CD4-positive, alpha-beta T cell treated with Interleukin-1 beta for 1 hour (primary cell): ENCODE data around the gene PRUNE1.
A peak's percentile ranks its signal among the peaks of the same experiment; 100 is the strongest.

Experiments
- DNase-seq, 2 donors: peaks; one replicate each; pipeline ENCODE4 v3.0.0-alpha.2; 2020 to 2022

Gene PRUNE1

DNA sequence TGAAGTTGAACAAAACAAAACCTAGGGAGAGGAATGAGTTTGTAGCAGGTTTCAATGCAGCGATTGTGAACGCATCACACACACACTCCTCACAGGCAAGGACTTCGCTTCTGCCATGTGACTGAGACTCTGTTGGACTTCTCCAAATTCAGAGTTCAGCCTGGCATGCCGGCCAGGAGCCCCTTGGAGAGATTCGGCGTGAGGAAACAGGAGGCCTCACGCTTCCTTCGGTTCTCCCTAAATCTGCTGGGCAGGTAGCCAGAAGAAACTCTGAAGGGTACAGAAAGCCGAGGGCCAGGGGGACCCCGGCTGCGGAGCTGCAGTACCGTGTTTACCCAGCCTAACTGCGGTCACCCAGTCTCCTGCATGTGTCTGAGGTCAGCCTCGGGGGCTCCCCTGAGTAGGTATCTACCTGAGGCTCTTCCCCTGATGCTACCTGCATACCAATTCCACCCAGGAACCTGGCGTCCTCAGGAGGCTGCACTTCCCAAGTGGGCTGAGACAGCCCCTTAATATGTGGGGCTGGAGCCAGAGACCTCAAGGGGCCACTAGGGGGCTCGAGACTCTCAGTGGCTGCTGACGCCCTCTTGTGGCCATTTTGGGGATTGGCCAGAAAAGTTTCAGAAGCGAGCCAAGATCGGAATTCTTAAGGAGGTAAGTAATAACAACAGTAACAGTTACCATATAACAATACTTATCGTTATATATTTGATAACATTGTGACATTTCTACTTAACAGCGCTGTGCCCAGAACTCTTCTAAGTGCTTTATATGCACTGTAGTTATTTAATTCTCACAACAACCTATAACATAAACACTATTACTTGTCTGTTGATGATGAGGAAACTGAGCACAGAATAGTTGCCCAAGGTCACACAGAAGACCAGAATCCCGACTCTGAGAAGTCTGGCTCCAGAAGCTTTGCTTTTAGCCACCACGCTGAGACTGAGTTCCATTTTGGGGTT lies 28.9 kb upstream of the PRUNE1 start:
- DNase-seq = peak; percentile 85 to 91

DNA sequence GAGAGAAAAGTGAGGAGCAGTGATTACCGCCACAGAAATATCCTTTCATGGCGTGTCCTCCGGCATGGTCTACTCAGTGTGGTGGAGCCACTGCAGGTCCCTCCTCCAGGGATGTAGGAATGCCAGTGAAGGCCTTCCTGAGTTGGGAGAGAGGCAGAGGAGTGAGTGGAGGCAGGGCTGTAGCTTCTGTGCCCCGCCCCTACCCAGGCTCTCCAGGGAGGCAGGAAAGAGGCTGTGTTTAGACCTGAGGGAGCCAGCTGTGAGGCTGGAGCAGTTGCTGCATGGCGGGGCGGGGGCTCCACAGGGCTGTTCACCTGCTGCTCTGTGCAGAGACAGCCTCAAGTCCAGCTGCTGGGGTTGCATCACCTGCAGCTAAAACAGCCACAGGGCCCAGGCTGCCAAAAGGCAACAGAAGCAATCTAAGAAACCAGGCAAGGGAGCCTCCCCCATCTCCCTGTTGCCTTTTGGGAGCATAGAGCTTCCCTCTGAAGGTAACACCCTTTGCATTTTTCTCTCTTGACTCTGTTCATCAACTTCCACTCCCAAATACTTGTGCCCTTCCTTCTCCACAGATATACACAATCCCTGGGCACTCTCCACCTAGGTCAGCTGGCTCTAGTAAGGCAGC lies 27.0 kb upstream of the PRUNE1 start:
- no peak for DNase-seq

DNA sequence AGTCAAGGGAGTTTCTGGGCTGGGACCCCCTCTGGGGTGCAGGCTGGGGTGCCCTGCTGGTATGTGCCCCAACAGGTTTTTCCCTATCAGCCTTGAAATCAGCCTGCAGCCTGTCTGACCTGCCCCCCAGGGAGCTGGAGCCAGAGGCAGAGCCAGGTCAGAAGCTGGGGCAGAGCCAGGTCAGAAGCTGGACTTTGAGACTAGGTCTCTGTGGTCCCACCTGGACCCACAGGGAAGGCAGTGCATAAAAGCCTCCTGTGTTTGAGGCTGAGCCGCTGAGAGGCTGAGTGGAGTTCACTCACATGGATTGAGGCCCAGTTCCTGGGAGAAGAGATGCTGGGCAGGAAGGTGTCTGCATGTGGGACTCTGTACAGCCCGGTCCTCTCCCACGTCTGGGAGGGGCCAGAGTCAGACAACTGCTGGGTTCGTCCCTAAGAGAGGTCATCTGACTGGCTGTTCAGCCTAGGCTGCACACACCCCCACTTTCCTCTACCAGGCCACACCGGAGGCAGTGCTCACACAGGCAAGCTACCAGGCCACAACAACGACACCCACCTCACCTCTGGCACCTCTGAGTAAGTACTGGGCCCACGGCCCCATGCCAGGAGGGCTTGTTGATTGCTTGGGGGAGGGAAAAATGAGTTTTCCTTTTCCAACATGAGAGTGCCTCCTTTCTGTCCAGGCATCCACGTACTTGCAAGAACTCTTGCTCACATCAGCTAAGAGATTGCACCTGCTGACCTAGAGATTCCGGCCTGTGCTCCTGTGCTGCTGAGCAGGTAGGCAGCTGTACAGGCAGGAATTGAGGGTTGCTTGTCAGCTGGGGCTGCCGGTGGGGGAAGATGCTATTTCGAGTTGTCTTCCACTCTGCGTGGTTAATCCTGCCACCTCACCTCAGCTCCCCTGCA lies 26.2 kb upstream of the PRUNE1 start, which contains the start of gene ANXA9:
Gene ANXA9, plus strand, starts transcription at position 488 of the 908 bp plus-strand sequence. CDS start 814 bp downstream, outside the sequence.
- DNase-seq = no peak

DNA sequence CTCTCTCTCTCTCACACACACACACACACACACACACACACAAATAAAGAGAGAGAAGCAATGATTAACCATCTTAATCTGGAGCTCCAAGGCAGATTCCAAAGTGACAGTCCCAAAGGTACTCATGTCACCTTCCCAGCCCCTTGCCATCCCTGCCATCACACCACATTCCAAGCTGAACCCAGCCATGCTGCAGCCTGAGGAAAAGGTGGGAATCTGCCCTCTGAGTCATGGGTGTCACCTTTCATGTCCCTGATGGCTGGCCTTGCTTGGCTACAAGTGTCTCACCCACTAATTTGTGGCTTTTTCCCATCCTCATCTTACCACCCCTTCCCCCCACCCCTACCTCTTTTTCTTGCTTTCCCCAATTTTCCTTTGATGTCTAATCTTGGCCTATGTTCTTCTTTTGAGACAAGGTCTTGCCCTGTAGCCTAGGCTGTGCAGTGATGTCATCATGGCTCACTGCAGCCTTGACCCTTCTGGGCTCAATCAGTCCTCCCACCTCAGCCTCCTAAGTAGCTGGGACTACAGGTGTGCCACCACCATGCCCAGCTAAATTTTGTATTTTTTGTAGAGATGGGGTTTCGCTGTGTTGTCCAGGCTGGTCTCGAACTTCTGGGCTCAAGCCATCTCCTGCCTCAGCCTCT lies 22.9 kb upstream of the PRUNE1 start:
- no peak for DNase-seq

DNA sequence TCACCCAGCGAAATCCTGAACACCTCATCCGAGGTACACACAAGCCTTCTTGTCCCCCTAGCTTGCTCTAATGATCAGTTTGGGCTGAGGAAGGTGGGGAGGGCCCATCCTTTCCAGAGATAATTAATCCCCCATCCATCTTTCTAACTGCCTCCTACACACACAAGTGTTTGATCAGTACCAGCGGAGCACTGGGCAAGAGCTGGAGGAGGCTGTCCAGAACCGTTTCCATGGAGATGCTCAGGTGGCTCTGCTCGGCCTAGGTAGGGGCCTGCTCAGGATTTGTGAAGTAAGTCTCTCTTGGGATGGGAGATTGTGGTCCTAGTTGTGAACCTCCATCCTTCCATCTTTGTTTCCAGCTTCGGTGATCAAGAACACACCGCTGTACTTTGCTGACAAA lies 20.3 kb upstream of the PRUNE1 start:
- DNase-seq = no peak

DNA sequence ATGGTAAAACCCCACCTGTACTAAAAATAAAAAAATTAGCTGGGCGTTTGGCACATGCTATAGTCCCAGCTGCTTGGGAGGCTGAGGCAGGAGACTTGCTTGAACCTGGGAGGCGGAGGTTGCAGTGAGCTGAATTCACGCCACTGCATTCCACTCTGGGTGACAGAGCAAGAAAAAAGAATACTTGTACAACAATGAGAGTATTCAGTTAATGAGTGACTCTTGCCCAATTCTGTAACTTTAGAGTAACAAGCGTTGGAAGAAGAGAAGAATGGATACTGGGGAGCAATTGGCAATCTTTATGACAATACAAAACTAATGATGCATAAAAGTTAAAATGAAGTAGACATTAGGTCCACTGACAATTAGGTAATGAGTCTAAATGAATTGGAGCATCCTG lies 15.6 kb upstream of the PRUNE1 start:
- no peak for DNase-seq

DNA sequence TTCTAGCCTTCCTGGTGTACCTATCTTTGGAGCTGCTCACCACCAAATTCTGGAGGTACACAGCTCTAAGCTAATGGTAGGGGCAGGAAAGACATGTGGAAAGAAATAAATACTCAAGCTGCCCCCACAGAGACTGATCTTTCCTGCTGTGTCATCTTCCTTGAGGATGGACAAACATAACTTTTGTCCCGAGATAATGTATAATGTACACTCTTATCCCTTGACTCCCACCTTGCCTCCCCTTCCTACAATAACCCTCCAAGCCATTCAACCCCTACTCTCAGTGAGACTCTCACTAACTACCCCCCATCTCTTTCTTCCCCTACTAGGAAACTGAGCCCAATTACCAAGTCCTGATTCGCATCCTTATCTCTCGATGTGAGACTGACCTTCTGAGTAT lies 14.0 kb upstream of the PRUNE1 start:
- DNase-seq = no peak

DNA sequence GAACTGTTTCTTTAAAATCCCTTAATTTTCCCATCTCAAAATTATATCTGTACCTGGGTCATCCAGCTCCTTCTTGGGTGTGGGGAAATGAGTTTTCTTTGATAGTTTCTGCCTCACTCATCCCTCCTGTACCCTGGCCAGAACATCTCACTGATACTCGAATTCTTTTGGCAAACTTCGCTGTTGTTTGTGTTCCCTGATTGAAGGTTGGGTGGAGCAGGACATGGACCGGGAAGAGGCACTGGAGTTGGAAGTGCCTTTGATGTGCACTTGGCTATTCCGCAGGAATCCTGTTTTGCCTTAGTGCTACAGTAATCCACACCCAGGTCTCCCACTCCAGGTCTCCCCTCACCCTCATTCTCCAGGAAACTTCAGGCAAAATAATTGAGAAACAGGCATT lies 12.8 kb upstream of the PRUNE1 start:
- no peak for DNase-seq

DNA sequence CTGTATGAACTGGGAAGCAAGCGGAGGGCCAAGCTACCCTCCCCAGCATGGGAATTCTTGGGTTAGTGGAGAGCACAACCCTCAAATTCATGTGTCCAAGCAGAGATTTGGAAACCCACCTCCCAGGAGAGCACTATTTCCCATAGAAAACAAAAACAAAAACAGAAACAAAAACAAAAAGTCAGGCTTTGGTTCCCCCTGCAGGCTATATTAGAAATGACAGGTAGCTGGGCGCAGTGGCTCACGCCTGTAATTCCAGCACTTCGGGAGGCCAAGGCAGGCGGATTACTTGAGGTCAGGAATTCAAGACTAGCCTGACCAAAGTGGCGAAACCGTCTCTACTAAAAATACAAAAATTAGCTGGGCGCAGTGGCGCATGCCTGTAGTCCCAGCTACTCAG lies 12.4 kb upstream of the PRUNE1 start:
- DNase-seq = peak in 1 of 2 donors; percentile 54

DNA sequence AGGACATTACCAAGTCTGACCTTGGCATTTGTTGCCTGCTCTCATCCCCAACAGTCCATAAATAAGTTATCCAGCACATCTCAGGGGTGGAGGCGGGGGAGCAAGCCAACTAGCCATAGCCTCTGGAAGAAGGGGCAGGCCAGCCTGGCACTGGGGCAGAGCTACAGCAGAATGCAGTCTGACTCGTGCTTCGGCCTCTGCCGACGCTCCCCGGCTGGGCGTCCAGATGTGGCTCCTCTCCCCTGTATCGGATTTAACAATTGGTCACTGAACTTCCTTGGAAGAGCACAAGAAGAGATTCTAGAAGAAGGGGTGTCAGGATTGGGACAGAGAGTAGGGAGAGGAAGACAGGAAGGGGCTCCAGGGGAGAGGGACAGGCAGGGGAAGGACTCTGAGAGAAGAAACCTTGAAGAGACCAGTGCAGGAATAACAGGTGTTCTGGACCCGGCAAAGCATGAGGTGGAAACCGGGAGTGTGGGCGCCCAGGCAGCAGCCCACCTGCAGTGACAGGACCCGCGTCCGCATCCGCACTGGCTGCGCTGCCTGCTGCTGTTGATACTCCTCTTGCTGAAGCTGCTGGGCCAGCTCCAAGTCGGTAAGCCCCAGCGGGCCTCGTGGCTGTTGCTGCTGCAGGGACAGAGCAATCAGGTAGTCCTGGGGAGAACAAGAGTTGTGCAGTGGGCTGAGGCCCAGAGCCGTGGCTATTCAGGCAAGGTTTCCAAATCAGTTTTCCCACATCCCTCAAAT lies 10.9 kb upstream of the PRUNE1 start:
- no peak for DNase-seq

DNA sequence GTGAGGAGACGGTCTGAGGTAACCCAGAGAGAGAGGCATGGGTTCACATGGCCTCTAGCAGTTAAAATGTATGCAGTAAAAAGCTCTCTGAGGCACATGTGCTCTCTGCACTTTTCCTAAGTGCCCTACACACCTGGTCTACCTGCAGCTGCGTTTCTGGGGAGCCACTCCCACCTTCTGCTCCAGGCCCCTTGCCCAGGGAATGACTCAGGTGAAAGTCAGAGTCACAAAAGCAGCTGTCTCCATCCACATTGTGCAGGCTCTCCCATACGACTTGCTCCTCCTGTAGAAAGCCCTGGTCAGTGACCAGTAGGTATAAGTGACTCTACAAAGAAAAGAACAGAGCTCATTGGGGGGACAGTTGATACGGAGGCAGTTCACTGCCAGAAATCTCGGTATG lies 10.3 kb upstream of the PRUNE1 start:
- DNase-seq = no peak

DNA sequence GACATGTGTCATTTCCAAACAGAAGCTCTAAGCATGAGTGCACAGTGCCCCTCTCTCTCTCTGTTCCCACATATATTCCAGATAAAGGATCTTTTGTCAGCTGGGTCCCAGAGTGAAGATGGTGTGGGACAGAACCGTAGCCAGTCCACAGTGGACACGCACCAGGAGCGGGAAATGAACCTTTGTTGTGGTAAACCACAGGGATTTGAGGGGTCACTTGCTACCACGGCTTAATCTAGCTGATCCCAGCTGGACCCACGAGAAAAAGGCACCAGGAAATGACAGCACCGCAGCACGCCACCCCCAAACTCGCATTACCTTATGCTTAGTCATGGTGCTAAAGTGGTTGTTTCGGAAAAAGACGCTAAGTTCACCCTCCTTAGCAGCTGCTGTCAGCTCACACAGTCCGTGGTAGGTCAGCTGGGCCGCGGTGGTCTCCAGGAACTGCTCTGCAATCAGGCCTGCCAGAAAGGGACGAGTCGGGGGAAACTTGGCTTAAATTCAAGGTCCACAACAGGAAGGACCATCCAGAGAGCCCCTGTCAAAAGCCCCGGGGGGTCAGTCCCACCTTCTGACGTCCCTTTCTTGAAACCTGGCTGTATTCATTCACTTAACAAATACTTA lies 9.1 kb upstream of the PRUNE1 start:
- DNase-seq = no peak

DNA sequence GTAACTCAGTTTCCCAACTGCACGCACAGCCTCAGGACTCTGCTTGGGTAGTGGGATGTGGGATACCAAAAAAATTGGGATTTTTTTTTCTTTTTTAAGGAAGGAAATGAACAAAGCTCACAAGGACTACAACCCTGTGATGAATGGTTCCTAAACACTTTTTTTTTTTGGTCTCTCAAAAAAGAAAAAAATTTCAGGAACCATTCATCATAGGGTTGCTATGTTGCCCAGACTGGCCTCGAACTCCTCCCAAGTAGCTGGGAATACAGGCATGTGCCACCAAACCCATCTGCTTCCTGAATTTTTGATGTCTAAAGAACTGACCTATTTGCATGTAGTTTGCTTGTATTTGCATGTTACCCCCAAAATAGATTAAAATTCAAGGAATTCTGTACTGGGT lies 8.3 kb upstream of the PRUNE1 start:
- no peak for DNase-seq

DNA sequence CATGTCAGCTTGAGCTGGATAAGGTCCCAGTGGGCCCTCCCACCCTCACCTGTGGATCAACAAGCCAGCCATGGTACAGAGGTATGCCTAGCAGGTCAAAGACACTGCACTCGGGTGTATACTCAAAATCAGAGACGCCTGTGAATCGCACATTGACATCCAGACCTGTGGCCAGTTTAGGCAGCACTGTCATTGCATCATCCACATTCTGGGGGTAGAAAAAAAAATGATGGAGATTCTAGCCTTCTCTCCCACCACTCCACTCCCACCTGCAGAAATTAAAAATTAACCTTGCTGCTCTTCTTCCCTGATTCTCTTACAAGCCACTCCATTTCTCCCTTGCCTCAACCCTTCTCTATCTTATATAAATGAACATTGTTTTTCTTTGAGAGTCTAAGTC lies 7.8 kb upstream of the PRUNE1 start:
- no peak for DNase-seq

DNA sequence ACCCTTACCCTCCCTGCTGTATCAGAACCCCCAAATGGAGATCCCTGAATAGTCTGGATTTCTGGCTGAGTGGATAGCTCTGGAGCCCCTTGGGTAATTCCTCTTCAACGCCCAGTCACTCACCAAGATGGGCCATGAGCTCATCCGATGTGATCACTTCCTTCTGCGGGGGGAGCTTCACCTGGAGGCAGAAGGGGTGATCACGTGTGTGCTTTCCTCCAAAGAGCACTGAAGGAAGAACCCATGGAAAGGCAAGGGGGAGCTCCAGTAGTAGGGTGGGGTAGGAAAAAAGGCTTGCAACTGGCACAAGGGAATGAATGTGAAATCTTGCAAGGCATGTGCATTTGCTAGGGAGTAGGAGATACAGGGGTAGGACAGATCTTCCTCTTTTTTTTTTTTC lies 6.6 kb upstream of the PRUNE1 start:
- no peak for DNase-seq

DNA sequence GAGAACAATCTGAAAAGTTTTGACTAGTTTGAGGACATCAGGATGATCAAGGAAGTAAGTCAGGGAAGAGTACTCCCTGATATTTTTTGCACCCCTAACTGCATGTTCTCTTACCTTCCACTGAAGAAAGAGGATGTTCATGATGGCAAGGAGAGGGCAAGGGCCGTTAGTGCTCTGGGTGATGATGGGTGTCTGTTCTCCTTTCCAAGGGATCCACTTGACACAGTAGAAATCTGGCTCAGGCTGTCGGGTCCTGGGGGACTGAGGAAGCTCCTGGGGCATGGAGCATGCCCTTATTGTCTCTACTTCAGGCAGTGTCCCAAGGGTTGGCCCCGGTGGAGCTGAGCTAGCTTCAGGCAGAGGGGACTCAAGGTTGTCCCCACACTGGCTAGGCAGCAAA lies 6.2 kb upstream of the PRUNE1 start:
- DNase-seq = no peak

DNA sequence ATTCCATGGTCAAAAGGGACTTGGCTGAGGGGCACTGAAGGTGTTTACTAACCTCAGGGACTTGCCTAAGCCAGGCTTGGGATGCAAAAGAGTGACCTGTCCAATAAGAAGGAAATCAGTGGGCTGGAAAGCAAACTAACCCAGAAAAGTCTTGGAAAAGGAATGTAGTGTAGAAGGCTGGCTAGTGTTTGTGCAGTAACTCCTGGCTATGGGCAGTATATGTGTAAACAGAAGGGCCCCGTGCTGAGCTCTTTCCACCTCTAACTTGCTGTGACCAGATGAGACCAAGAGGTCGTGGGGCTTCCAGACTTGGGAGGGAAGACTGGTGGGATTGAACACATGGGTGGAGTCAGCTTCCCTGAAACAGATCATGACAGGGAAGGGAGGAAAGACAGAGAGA lies 5.6 kb upstream of the PRUNE1 start:
- no peak for DNase-seq

DNA sequence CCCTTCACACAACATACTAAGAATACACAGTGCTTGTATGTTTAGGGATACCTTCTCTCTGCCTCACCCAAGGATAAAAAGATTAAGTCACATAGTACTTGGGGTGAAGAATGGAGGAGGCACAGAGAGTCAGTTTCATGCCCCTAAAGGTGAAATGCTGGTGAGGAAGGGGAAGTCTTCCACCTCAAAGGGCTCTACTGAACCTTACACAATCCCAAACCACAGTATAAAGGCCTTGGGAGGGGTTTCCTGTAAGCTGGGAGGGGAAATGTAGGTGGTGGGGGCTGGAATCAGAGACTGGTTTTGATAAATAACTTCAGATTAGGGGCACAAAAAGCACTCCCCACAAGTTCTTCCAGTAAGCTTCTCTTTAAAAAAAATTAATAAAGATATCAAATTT lies 5.1 kb upstream of the PRUNE1 start:
- DNase-seq = peak in 1 of 2 donors; percentile 32

DNA sequence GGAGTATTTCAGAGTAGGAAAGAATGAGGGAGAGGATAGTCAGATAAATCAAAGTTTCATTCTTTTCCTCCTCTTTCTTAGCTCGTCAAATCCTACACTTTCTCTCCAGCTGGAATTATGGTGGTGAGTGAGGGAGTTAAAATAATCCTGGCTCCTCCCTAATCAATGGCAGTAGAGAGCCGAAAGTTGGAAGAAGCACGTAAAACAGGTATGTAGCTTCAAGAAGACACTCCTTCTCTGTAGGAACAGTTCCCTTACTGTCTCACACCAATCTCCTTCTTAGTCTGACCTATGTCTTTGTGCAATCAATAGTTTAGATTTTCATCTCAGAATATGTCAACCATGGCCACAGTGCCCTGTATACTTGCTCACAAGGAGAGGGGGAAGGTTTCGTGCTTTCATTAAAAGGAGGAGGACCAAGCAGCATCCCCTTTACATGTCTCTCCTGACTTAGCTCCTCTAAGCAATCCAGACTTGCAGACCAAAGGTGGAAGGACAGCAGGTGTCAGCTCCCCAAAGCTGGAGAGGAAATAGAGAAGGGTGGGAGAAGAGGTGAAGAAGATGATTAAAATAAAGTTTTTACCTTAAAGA lies 2.4 kb upstream of the PRUNE1 start:
- no peak for DNase-seq

DNA sequence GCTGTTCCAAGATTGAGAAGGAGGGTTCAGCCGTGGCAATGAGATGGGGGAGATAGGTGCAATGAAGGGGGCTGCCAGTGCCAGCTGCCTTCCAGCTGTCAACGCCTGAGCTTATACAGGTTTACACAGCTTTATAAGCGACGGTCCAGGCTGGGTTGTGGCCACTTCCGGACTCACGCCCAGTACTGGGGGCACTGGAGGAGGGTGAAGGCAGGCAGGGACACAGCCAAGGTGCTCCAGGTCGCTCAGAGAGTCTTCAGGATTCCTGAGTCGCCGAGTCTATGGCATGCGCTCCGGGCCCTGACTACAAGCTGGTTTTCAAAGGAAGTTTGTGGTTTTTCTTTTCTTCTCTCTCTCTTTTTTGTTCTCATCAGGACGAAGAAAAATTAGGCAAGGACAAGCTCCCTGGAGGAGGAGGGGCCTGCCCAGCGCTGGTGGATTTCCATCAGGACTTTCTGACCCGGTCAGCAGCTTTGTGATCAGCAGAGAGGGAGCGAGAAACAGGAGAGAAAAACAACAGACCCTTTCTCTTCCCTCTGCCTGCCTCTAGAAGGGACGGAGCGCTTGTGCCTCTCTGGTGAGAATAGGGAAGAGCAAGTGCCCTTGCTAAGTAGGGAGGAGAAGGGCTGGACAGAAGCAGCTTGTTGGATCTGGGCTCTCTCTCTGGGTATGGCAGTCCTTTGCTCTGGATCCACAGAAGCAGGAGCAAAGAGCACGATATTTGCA lies 1.8 kb upstream of the PRUNE1 start, which contains the start of gene MINDY1:
Gene MINDY1, minus strand, starts transcription at position 576 of the 726 bp plus-strand sequence. CDS start 4,285 bp downstream, outside the sequence.
- peak; percentile 47 to 59 for DNase-seq
